ENCODE measurements around the gene H3-3A. TPM values are rescaled to one million over a fixed set of nuclear protein-coding genes. Genes with fewer than 3 reads are reported as not detected.

H3-3A gene
- total RNA-seq, 1 experiment from 2014 or later = 635 TPM

DNA sequence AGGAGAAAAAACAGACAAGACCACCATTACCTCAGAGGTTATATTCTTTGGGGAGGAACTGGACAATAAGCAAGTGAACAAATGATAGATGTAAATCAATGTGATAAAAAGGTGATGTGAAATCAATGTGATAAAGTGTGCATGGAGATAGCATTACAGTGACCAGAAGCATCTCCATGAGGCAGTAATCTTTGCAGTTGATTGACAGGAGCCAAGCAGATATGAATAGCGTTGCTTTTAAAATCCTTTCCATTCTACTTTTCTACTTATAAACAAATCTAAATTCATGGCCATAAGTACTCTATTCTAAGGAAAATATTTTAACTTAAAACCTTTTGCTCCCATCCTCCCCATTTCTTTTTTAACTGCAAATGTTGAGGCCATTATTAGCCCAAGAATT is 2.8 kb upstream of the H3-3A start:
- peaks cover 53% of the 10 kb centered on the region for H3K36me3 Mint-ChIP-seq (ENCODE audit: insufficient read depth, unreplicated experiment)
- ChIA-PET POLR2A (interaction anchor here (0.6 to 4.5 kb wide), 5 partner anchors 51 to 74 kb away, joined by 3 to 115 read pairs (median 68); partner anchors contain the start of gene SDE2), CTCF (interaction anchor here (0.5 to 1.2 kb wide), 2 partner anchors 25 to 585 kb away, joined by 3 to 5 read pairs; no protein-coding TSS in a partner anchor)
- H3K9me3 Mint-ChIP-seq (ENCODE audit: unreplicated experiment) = no peaks in the 10 kb centered on the region
- H3K4me3 Mint-ChIP-seq (ENCODE audit: unreplicated experiment) = no peak overlapping the region
- no peak for DNase-seq (ENCODE audit: unreplicated experiment)
- H3K27me3 Mint-ChIP-seq (ENCODE audit: insufficient read depth, unreplicated experiment) = no peaks in the 10 kb centered on the region
- intact Hi-C loops (cut with micrococcal nuclease) = loop anchor here (5.0 to 10.0 kb wide), 3 partner anchors 128 to 402 kb away; partner anchors contain the start of genes ACBD3 and PARP1
- peaks cover 17% of the 10 kb centered on the region for H3K4me1 Mint-ChIP-seq (ENCODE audit: insufficient read depth, unreplicated experiment)
- TF ChIP-seq CTCF (IDR thresholded peaks at IDR 0.05; ENCODE audit: unreplicated experiment) = no peak
- no peak overlapping the region for H3K27ac Mint-ChIP-seq (ENCODE audit: low read depth, unreplicated experiment)
- BruUV-seq (replicated peaks) = no TSS peak

DNA sequence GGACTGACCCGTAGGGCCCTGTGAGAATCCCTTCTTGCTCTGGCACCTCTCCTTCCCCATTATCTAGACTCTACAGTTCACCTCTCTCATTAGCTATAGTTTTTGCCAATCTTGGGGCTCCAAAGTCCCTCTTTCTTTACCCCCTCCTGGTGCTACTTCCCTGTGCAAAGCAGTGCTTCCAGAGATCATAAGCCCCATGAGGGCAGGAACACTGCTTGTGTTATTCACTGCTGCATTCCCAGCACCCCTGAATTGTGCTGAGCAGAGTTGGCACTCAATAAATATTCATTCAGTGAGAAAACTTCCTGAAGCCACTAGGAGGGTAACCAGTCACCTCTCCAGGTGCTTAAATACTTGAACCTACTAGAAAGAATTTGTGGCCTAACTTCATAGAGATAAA is 2.1 kb upstream of the H3-3A start:
- H3K9me3 Mint-ChIP-seq (ENCODE audit: unreplicated experiment) = no peaks in the 10 kb centered on the region
- peak overlapping the region; percentile 99 for H3K27ac Mint-ChIP-seq (ENCODE audit: low read depth, unreplicated experiment)
- H3K27me3 Mint-ChIP-seq (ENCODE audit: insufficient read depth, unreplicated experiment) = no peaks in the 10 kb centered on the region
- peaks cover 23% of the 10 kb centered on the region for H3K4me1 Mint-ChIP-seq (ENCODE audit: insufficient read depth, unreplicated experiment)
- H3K4me3 Mint-ChIP-seq (ENCODE audit: unreplicated experiment) = peak overlapping the region; percentile 100
- ChIA-PET CTCF (interaction anchor here (0.5 to 2.6 kb wide), 6 partner anchors 8 to 585 kb away, joined by 3 to 9 read pairs (median 5); no protein-coding TSS in a partner anchor), POLR2A (interaction anchor here (0.6 to 5.1 kb wide), 17 partner anchors 9 to 633 kb away, joined by 3 to 153 read pairs (median 27); partner anchors contain the start of genes LBR, SDE2 and SRP9)
- intact Hi-C loops (cut with micrococcal nuclease) = loop anchor here (5.0 to 10.0 kb wide), 3 partner anchors 127 to 403 kb away; partner anchors contain the start of genes ACBD3 and PARP1
- BruUV-seq (replicated peaks) = no TSS peak
- peaks cover 60% of the 10 kb centered on the region for H3K36me3 Mint-ChIP-seq (ENCODE audit: insufficient read depth, unreplicated experiment)
- DNase-seq (ENCODE audit: unreplicated experiment) = no peak
- no peak for TF ChIP-seq CTCF (IDR thresholded peaks at IDR 0.05; ENCODE audit: unreplicated experiment)

- TF ChIP-seq CTCF (IDR thresholded peaks at IDR 0.05; ENCODE audit: unreplicated experiment) = no peak
- CTCF ChIA-PET = interaction anchor here (0.7 to 2.6 kb wide), 7 partner anchors 9 to 586 kb away, joined by 3 to 9 read pairs (median 5); no protein-coding TSS in a partner anchor
- no peak for DNase-seq (ENCODE audit: unreplicated experiment)
- H3K9me3 Mint-ChIP-seq (ENCODE audit: unreplicated experiment) = no peaks in the 10 kb centered on the region
- peaks cover 28% of the 10 kb centered on the region for H3K4me1 Mint-ChIP-seq (ENCODE audit: insufficient read depth, unreplicated experiment)
- H3K27me3 Mint-ChIP-seq (ENCODE audit: insufficient read depth, unreplicated experiment) = no peaks in the 10 kb centered on the region
- POLR2A ChIA-PET = interaction anchor here (0.6 to 5.1 kb wide), 53 partner anchors 10 to 1115 kb away, joined by 3 to 153 read pairs (median 7); partner anchors contain the start of genes ENAH, LBR, LIN9 and PARP1
- H3K36me3 Mint-ChIP-seq (ENCODE audit: insufficient read depth, unreplicated experiment) = peaks cover 61% of the 10 kb centered on the region
- peak overlapping the region; percentile 99 for H3K27ac Mint-ChIP-seq (ENCODE audit: low read depth, unreplicated experiment)
- H3K4me3 Mint-ChIP-seq (ENCODE audit: unreplicated experiment) = peak overlapping the region; percentile 100
- intact Hi-C loops (cut with micrococcal nuclease) = loop anchor here (5.0 to 10.0 kb wide), 3 partner anchors 126 to 404 kb away; partner anchors contain the start of genes ACBD3 and PARP1
- TSS peak; percentile 63 for BruUV-seq (replicated peaks)
Measured at GRCh38 chr1:226061068-226061840, 1.3 kb upstream of the H3-3A start.
